BLaER1 (cell line): ENCODE data around the gene C1orf50.
A peak's percentile ranks its signal among the peaks of the same experiment; 100 is the strongest.

Experiments
- H3K27ac ChIP-seq: shearing (Covaris generic); formaldehyde crosslinking; 2 replicates; pipeline ENCODE4 v1.8.1; 2022
- H3K27me3 ChIP-seq: shearing (Covaris generic); formaldehyde crosslinking; 2 replicates; pipeline ENCODE4 v1.8.1; 2022
- H3K36me3 ChIP-seq: shearing (Covaris generic); formaldehyde crosslinking; 2 replicates; pipeline ENCODE4 v1.8.1; 2022
- H3K4me1 ChIP-seq: shearing (Covaris generic); formaldehyde crosslinking; 2 replicates; pipeline ENCODE4 v1.8.1; 2022
- H3K4me2 ChIP-seq: shearing (Covaris generic); formaldehyde crosslinking; 2 replicates; pipeline ENCODE4 v1.8.1; 2022
- H3K4me3 ChIP-seq: shearing (Covaris generic); formaldehyde crosslinking; 2 replicates; pipeline ENCODE4 v1.8.1; 2022
- H3K9ac ChIP-seq: shearing (Covaris generic); formaldehyde crosslinking; 2 replicates; pipeline ENCODE4 v1.8.1; 2022
- H3K9me3 ChIP-seq: shearing (Covaris generic); formaldehyde crosslinking; 2 replicates; pipeline ENCODE4 v1.8.1; 2022
- H4K20me1 ChIP-seq: shearing (Covaris generic); formaldehyde crosslinking; 2 replicates; pipeline ENCODE4 v1.8.1; 2022
- Cebpa-rat ChIP-seq: shearing (Covaris generic); IDR thresholded peaks from 2 replicates; pipeline ENCODE4 v1.8.1; 2022

C1orf50 gene

GRCh38 chr1:42738678-42739226 lies 28.3 kb upstream of the C1orf50 start:
- Histone ChIP-seq H3K4me1 (peaks cover 45% of the 10 kb centered on the region), H3K4me2 (peak overlapping the region; percentile 40), H4K20me1 (no peaks in the 10 kb centered on the region), H3K27ac (peak overlapping the region; percentile 74), H3K4me3 (no peak overlapping the region), H3K36me3 (no peaks in the 10 kb centered on the region), H3K27me3 (no peaks in the 10 kb centered on the region), H3K9ac (no peak overlapping the region), H3K9me3 (no peaks in the 10 kb centered on the region)
- TF ChIP-seq Cebpa-rat, result no peak

- peak within 1 kb of the TSS; percentile 40 for H3K4me2 ChIP-seq
- no peak within 1 kb of the TSS for H3K9ac ChIP-seq
- H3K4me3 ChIP-seq, result no peak within 1 kb of the TSS
These were observed 27.0 kb upstream of the C1orf50 start, which contains the start of gene CLDN19 for GRCh38 chr1:42739753-42740700. Gene CLDN19 (minus strand): TSS chr1:42740236. CDS start chr1:42740063, 173 bp downstream.

DNA sequence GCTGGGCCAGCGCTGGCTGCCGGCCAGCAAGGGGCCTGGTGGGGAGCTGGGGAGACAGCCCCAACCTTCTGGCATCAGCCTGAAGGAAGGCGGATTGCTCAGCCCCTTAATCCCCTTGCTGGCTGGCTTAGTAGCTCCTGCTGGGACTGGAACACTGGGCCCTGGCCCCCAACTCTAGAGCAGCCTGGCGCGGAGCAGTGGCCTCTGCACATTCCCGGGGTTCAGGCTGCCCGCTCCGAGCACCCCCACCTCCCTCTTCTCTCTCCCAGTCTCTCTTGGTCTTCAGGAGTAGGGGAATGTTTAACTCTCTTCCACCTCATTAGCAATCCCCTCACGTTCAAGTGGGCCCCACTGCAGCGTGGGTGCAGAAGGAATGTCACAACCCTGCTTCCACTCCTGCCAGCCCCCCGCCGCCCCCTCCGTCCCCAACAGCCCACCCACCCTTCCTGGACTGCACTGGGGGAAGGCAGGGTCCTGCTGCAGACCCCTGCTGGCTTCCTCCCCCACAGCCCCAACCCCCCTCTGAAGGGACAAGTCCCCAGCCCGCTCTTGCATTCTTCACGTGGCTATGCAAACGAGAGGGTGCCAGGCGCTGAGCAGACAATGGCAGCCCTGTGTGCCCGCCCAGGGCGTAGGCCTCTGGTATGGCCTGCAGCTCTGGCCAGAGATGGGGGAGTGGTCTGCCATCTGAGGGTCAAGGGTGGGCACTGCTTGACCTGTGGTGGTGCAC lies 26.0 kb upstream of the C1orf50 start:
- H3K27ac ChIP-seq, result 0 out of 2 replicates have a peak overlapping the region, but pooled peaks have one; percentile 13
- peaks cover 13% of the 10 kb centered on the region for H3K36me3 ChIP-seq
- H3K4me3 ChIP-seq, result no peak overlapping the region
- H3K4me1 ChIP-seq, result peaks cover 34% of the 10 kb centered on the region
- TF ChIP-seq Cebpa-rat, result no peak
- H4K20me1 ChIP-seq, result no peaks in the 10 kb centered on the region
- H3K9me3 ChIP-seq, result no peaks in the 10 kb centered on the region
- no peak overlapping the region for H3K9ac ChIP-seq
- H3K27me3 ChIP-seq, result no peaks in the 10 kb centered on the region
- H3K4me2 ChIP-seq, result no peak overlapping the region

More at GRCh38 chr1:42739753-42740700, 27.0 kb upstream of the C1orf50 start, which contains the start of gene CLDN19:
- H3K27ac ChIP-seq, result peak within 1 kb of the TSS; percentile 74; the same call in 1 of the 2 replicates
- TF ChIP-seq Cebpa-rat, result no peak
- no peaks in the 10 kb centered on the region for H4K20me1 ChIP-seq
- H3K9me3 ChIP-seq, result no peaks in the 10 kb centered on the region
- H3K36me3 ChIP-seq, result peaks cover 3% of the 10 kb centered on the region; the same call in 1 of the 2 replicates
- no peaks in the 10 kb centered on the region for H3K27me3 ChIP-seq
- peaks cover 44% of the 10 kb centered on the region for H3K4me1 ChIP-seq

DNA sequence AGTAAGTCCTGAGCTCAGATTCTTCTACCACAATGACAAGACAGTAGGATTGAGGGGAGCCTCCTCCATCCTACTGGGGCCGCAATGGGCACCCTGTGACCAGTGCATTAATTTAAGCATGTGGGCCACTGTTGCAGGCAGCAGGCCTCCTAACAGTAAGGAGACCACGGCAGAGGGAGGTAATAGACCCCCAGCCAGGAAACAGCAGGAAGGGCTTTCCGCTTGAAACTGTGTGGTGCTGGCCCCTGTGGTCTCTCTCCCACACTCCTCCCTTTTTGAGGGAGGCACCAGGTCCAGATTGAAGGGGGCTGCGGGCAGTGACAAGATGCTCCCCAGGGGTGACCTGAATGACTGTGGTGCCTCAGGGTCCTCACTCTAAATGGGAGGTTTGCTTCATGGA lies 25.3 kb upstream of the C1orf50 start:
- H3K36me3 ChIP-seq, result peaks cover 20% of the 10 kb centered on the region
- no peaks in the 10 kb centered on the region for H4K20me1 ChIP-seq
- H3K27me3 ChIP-seq, result no peaks in the 10 kb centered on the region
- H3K4me3 ChIP-seq, result no peak overlapping the region
- no peak overlapping the region for H3K9ac ChIP-seq
- H3K27ac ChIP-seq, result no peak overlapping the region
- no peak overlapping the region for H3K4me2 ChIP-seq
- TF ChIP-seq Cebpa-rat, result no peak
- H3K4me1 ChIP-seq, result peaks cover 27% of the 10 kb centered on the region
- H3K9me3 ChIP-seq, result no peaks in the 10 kb centered on the region

GRCh38 chr1:42742141-42742540 lies 24.9 kb upstream of the C1orf50 start:
- Histone ChIP-seq H3K27ac (no peak overlapping the region), H3K27me3 (no peaks in the 10 kb centered on the region), H3K4me3 (no peak overlapping the region), H3K4me2 (no peak overlapping the region), H3K4me1 (peaks cover 23% of the 10 kb centered on the region), H3K9me3 (no peaks in the 10 kb centered on the region), H4K20me1 (no peaks in the 10 kb centered on the region), H3K36me3 (peaks cover 24% of the 10 kb centered on the region), H3K9ac (no peak overlapping the region)
- TF ChIP-seq Cebpa-rat, result no peak

DNA sequence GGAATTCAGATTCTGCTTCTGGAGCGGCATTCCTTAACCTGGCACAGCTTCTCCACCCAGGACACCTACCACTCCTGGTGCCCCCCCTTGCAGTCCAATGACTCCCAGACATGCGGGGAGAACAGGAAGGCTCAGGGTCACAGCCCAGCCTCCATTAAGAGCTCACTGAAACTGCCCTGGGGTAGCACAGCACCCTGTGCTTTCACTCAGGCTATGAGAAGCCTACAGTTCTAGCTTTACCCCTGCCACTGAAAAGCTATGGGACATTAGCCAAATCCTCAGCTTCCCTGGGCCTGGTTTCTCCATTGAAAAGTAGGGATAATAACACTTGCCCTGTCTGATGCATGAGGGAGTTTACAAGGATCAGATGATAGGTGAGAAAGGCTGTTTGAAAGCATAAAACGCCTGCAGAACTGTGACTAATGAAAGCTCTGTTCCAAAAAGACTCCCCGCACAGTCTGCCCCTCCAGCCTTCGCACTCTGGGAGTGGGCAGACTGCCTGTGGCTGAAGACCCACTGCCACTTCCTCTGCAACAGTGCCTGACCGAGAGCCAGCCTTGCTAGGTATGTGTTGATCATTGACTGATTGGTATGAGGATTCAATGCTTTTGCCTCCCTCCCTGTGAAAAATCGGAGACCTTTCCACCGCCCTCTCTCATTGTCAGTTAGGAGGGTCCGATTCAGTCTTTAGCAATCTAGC lies 24.3 kb upstream of the C1orf50 start:
- Histone ChIP-seq H3K4me3 (no peak overlapping the region), H4K20me1 (no peaks in the 10 kb centered on the region), H3K4me1 (peaks cover 16% of the 10 kb centered on the region), H3K9me3 (no peaks in the 10 kb centered on the region), H3K36me3 (peaks cover 31% of the 10 kb centered on the region), H3K4me2 (no peak overlapping the region), H3K27ac (no peak overlapping the region), H3K27me3 (no peaks in the 10 kb centered on the region), H3K9ac (no peak overlapping the region)
- TF ChIP-seq Cebpa-rat, result no peak

DNA sequence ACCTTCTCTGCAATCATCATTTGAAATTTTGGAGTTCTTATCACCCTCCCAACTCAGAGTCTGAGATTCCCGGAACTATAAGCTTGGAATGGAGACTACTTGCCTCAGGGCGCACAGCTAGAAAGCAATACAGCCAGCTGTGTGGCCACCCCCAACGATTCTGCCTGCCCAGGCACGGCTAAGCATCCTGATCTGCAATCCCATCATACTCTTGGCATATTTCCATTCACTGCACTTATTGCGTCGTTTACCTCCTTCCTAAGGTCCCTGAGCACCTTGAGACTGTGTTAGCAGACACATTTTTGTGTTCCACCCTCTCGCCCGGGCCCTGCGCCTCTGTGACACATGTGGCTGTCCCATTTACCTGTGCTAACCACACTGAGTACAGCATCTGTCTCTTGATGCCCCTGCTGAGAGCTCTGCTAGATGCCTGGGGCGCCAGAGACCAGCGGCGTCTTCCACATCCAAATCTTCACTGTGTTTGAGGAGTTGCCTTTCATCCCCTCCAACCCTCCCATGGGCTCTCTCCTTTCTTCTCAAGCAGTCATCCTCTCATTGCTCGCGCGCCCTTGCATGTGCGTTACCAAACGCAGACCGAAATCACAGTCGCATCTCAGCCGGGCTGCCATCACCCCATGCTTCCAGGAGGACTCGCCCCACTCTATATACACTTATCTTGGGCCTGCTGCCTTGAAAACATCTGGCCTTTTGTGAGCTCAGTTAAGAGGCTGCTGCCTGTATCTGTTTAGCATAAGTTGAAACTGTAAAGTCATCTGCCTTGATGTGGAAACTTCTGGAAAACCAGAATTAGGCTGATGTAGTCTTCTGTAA lies 23.5 kb upstream of the C1orf50 start:
- no peak for TF ChIP-seq Cebpa-rat
- no peaks in the 10 kb centered on the region for H4K20me1 ChIP-seq
- H3K4me2 ChIP-seq, result no peak overlapping the region
- peaks cover 9% of the 10 kb centered on the region for H3K4me1 ChIP-seq
- no peak overlapping the region for H3K9ac ChIP-seq
- H3K9me3 ChIP-seq, result no peaks in the 10 kb centered on the region
- H3K36me3 ChIP-seq, result peaks cover 38% of the 10 kb centered on the region
- H3K27me3 ChIP-seq, result no peaks in the 10 kb centered on the region
- no peak overlapping the region for H3K27ac ChIP-seq
- H3K4me3 ChIP-seq, result no peak overlapping the region

GRCh38 chr1:42744148-42744413 lies 23.0 kb upstream of the C1orf50 start:
- Histone ChIP-seq H3K4me1 (peaks cover 3% of the 10 kb centered on the region), H3K9me3 (no peaks in the 10 kb centered on the region), H3K4me2 (no peak overlapping the region), H3K36me3 (peaks cover 44% of the 10 kb centered on the region), H4K20me1 (no peaks in the 10 kb centered on the region), H3K9ac (no peak overlapping the region), H3K4me3 (no peak overlapping the region), H3K27me3 (no peaks in the 10 kb centered on the region), H3K27ac (no peak overlapping the region)
- TF ChIP-seq Cebpa-rat, result no peak

- no peak overlapping the region for H3K4me2 ChIP-seq
- peaks cover 57% of the 10 kb centered on the region for H3K36me3 ChIP-seq
- H3K4me3 ChIP-seq, result no peak overlapping the region
- no peaks in the 10 kb centered on the region for H3K4me1 ChIP-seq
- no peak for TF ChIP-seq Cebpa-rat
- no peaks in the 10 kb centered on the region for H3K9me3 ChIP-seq
- no peak overlapping the region for H3K9ac ChIP-seq
- H3K27ac ChIP-seq, result no peak overlapping the region
- H4K20me1 ChIP-seq, result no peaks in the 10 kb centered on the region
- no peaks in the 10 kb centered on the region for H3K27me3 ChIP-seq
These were observed 21.2 kb upstream of the C1orf50 start for GRCh38 chr1:42745851-42746250.
